Tibial nerve (tissue), 4 donors: ENCODE data around the gene ALB.

Experiments used
- CTCF ChIP-seq, 5 experiments: fragments of 200-600 bp in 3 of 5; fragments of 450-650 bp in 2 of 5; sonication (generic) in 3 of 5; IDR thresholded peaks; one replicate each; pipeline ENCODE4 v1.5.1; 2016 to 2019; ENCODE audit warnings: antibody characterized with exemption in 5 of 5, mild to moderate bottlenecking in 3 of 5, moderate library complexity in 2 of 5
- EP300 ChIP-seq, 2 donors: sonication (generic); formaldehyde crosslinking; IDR thresholded peaks; one replicate each; pipeline ENCODE4 v1.6.1; 2017; ENCODE audit warnings: antibody characterized with exemption in 2 of 2, mild to moderate bottlenecking in 1 of 2
- POLR2A ChIP-seq, 2 donors: fragments of 450-650 bp; IDR thresholded peaks; one replicate each; pipeline ENCODE4 v1.6.1; 2017; ENCODE audit warnings: antibody characterized with exemption in 2 of 2, mild to moderate bottlenecking in 2 of 2, moderate library complexity in 2 of 2

- TF ChIP-seq CTCF (IDR thresholded peaks at IDR 0.05) (no peak), POLR2A (IDR thresholded peaks at IDR 0.05) (no peak), EP300 (IDR thresholded peaks at IDR 0.05) (no peak)
These were observed 13.9 kb downstream of the ALB start for GRCh38 chr4:73417973-73418372.
